AG04450 (cell line): ENCODE measurements around the gene SLU7. TPM values are rescaled to one million over a fixed set of nuclear protein-coding genes. Genes with fewer than 3 reads are reported as not detected.

Experiments used
- CTCF ChIA-PET: fragments of 300-600, 350-600 bp; formaldehyde crosslinking; extraction: SDS; loops from one replicate; lab custom pipeline; 2022; ENCODE audit warnings: antibody characterized with exemption, inconsistent platforms; lab: Charles Lee
- POLR2A ChIA-PET: fragments of 350-600 bp; formaldehyde crosslinking; extraction: SDS; loops from one replicate; lab custom pipeline; 2021; ENCODE audit warnings: antibody characterized with exemption, inconsistent platforms; lab: Yijun Ruan, JAX
- DNase-seq: peaks from one replicate; pipeline ENCODE4 v3.0.0-alpha.2; 2011; ENCODE audit warnings: low read depth, low spot score
- H3K27ac ChIP-seq: one replicate; pipeline ENCODE4 v1.5.1; 2012; ENCODE audit warnings: low read depth, low read length, control low read depth
- H3K27me3 ChIP-seq: one replicate; pipeline ENCODE4 v1.6.0; 2012; ENCODE audit warnings: low read length; ENCODE audit not compliant: control insufficient read depth, insufficient read depth
- H3K4me3 ChIP-seq: 2 replicates; pipeline ENCODE4 v1.5.1; 2011; ENCODE audit warnings: mild to moderate bottlenecking, low read depth, low read length, control low read depth
- H3K9me3 ChIP-seq: 2 replicates; pipeline ENCODE4 v1.5.1; 2012; ENCODE audit warnings: low read length; ENCODE audit not compliant: control insufficient read depth, insufficient read depth
- polyA plus RNA-seq: library from polyadenylated mRNA; depleted of rRNA; stranded (reverse); fragments of >200 nt; gene quantifications from 2 replicates; pipeline ENCODE4 v1.2.3, GENCODE V29; 2011
- TF ChIP-seq, protein P1 (sequence below): IDR thresholded peaks from 2 replicates; pipeline ENCODE4 v1.5.1; 2011; ENCODE audit warnings: low read depth, low read length, control low read depth, inconsistent platforms

SLU7 gene
- polyA plus RNA-seq, 1 experiment: 59.5 TPM

GRCh38 chr5:160378330-160378729 is 40.6 kb downstream of the SLU7 start:
- ChIA-PET POLR2A (no interaction called here), CTCF (interaction anchor here (1.3 to 7.6 kb wide), 2 partner anchors 12 to 60 kb away, joined by 4 to 55 read pairs; no protein-coding TSS in a partner anchor)
- peaks cover 15% of the 10 kb centered on the region for H3K27me3 ChIP-seq

DNA sequence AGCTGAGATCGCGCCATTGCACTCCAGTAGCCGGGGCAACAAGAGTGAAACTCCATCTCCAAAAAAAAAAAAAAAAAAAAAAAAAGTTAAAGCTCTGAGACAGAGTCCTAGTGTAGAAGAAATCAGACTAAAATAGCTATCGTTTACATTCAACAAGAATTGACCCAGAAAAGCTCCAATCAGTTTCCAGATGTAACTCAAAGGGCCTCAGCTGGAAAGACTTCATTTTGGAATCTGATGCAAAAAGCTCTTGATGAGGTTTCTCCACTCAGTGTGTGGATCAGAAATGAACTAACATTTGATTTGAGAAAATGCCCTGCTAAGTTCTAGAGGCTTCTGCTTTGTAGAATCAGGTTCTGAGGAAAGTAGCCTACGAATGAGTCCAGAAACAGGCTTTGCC is 41.2 kb downstream of the SLU7 start:
- H3K27me3 ChIP-seq: peaks cover 15% of the 10 kb centered on the region
- CTCF ChIA-PET: interaction anchor here (1.0 to 7.6 kb wide), 4 partner anchors 13 to 356 kb away, joined by 4 to 55 read pairs (median 14); no protein-coding TSS in a partner anchor
- no peaks in the 10 kb centered on the region for H3K9me3 ChIP-seq
- no peak overlapping the region for H3K4me3 ChIP-seq
- TF ChIP-seq, protein P1, sequence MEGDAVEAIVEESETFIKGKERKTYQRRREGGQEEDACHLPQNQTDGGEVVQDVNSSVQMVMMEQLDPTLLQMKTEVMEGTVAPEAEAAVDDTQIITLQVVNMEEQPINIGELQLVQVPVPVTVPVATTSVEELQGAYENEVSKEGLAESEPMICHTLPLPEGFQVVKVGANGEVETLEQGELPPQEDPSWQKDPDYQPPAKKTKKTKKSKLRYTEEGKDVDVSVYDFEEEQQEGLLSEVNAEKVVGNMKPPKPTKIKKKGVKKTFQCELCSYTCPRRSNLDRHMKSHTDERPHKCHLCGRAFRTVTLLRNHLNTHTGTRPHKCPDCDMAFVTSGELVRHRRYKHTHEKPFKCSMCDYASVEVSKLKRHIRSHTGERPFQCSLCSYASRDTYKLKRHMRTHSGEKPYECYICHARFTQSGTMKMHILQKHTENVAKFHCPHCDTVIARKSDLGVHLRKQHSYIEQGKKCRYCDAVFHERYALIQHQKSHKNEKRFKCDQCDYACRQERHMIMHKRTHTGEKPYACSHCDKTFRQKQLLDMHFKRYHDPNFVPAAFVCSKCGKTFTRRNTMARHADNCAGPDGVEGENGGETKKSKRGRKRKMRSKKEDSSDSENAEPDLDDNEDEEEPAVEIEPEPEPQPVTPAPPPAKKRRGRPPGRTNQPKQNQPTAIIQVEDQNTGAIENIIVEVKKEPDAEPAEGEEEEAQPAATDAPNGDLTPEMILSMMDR: no peak
- no peak for DNase-seq
- POLR2A ChIA-PET: no interaction called here
- H3K27ac ChIP-seq: no peak overlapping the region

More at GRCh38 chr5:160378330-160378729, 40.6 kb downstream of the SLU7 start:
- no peak for DNase-seq
- Histone ChIP-seq H3K9me3 (no peaks in the 10 kb centered on the region), H3K4me3 (no peak overlapping the region), H3K27ac (no peak overlapping the region)
- TF ChIP-seq, protein P1: no peak

GRCh38 chr5:160376416-160376815 is 42.5 kb downstream of the SLU7 start:
- ChIA-PET CTCF (interaction anchor here (1.0 to 7.6 kb wide), 3 partner anchors 14 to 355 kb away, joined by 4 to 55 read pairs (median 23); no protein-coding TSS in a partner anchor), POLR2A (no interaction called here)
- TF ChIP-seq, protein P1: no peak
- H3K27ac ChIP-seq: no peak overlapping the region
- H3K27me3 ChIP-seq: peaks cover 15% of the 10 kb centered on the region
- H3K4me3 ChIP-seq: no peak overlapping the region
- DNase-seq: no peak
- no peaks in the 10 kb centered on the region for H3K9me3 ChIP-seq

GRCh38 chr5:160375701-160376100 is 43.2 kb downstream of the SLU7 start:
- CTCF ChIA-PET: interaction anchor here (4.8 to 7.6 kb wide), 2 partner anchors 15 to 354 kb away, joined by 23 to 55 read pairs; no protein-coding TSS in a partner anchor
- DNase-seq: no peak
- POLR2A ChIA-PET: no interaction called here
- Histone ChIP-seq H3K27me3 (peaks cover 15% of the 10 kb centered on the region), H3K27ac (no peak overlapping the region), H3K4me3 (no peak overlapping the region), H3K9me3 (no peaks in the 10 kb centered on the region)
- TF ChIP-seq, protein P1: no peak

GRCh38 chr5:160375166-160375565 is 43.7 kb downstream of the SLU7 start:
- Histone ChIP-seq H3K4me3 (no peak overlapping the region), H3K27ac (no peak overlapping the region), H3K9me3 (no peaks in the 10 kb centered on the region), H3K27me3 (peaks cover 15% of the 10 kb centered on the region)
- TF ChIP-seq, protein P1: no peak
- ChIA-PET POLR2A (no interaction called here), CTCF (interaction anchor here (0.5 to 7.6 kb wide), 3 partner anchors 15 to 353 kb away, joined by 3 to 55 read pairs (median 23); no protein-coding TSS in a partner anchor)
- DNase-seq: no peak
